Testis (tissue), 2 donors: ENCODE data around the gene WDR20.

ENCODE experiments used
- CTCF ChIP-seq, 3 experiments: fragments of 450-650 bp in 2 of 3; fragments of 200-600 bp in 1 of 3; sonication (generic) in 1 of 3; IDR thresholded peaks; one replicate each; pipeline ENCODE4 v1.5.1; 2016 to 2019; ENCODE audit warnings: antibody characterized with exemption in 3 of 3, mild to moderate bottlenecking in 2 of 3, moderate library complexity in 1 of 3
- POLR2A ChIP-seq: fragments of 450-650 bp; IDR thresholded peaks from one replicate; pipeline ENCODE4 v1.6.1; 2017; ENCODE audit warnings: antibody characterized with exemption, mild to moderate bottlenecking, moderate library complexity

DNA sequence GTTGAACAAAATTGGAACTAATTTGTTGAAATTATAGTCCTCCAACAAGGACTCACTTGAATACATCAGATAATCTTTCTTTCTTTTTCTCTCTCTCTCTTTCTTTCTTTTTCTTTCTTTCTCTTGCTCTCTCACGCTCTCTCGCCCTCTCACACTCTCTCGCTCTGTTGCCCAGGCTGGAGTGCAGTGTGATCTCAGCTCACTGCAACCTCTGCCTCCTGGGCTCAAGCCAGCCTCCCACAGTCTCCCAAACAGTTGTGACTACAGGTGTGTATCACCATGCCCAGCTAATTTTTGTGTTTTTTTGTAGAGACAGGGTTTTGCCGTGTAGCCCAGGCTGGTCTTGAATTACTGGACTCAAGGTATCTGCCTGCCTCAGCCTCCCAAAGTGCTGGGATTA is 22.8 kb downstream of the WDR20 start:
- TF ChIP-seq POLR2A = no peak
- no peak for TF ChIP-seq CTCF (IDR thresholded peaks at IDR 0.05)
